HepG2 (cell line): Measurements from ENCODE around the gene SLC50A1.

ENCODE experiments used
- MBD4 ChIP-seq: IDR thresholded peaks from 2 replicates; pipeline ENCODE4 v1.6.1; 2012; ENCODE audit warnings: low read length, inconsistent platforms, borderline replicate concordance
- REXO4 ChIP-seq: sonication (generic); formaldehyde crosslinking; IDR thresholded peaks from 2 replicates; pipeline ENCODE4 v1.8.0; 2022; ENCODE audit warnings: missing genetic modification reagents, mild to moderate bottlenecking, borderline replicate concordance
- TF ChIP-seq, protein P1 (sequence below): sonication (generic); formaldehyde crosslinking; IDR thresholded peaks from 2 replicates; pipeline ENCODE4 v1.4.0; 2020; ENCODE audit warnings: missing genetic modification reagents

DNA sequence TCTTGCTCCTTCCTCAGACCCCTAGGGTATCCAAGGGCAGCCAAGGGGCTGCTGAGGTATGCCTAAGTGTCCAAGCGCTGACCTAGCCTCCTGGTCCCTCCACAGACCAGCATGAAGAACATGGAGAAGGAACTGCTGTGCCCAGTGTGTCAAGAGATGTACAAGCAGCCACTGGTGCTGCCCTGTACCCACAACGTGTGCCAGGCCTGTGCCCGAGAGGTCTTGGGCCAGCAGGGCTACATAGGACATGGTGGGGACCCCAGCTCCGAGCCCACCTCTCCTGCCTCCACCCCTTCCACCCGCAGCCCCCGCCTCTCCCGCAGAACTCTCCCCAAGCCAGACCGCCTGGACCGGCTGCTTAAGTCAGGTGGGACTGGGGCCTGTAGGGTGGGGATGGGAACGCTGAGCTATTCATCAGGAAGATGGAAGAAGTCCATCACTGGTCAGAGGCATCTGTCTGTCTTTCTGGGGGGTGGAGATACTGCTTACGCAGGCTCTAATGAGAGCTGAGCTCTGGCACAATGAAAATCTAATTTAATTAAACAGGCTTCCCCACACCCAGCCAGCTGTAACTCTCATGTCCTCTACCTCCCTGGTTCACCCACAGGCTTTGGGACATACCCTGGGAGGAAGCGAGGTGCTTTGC lies 39.8 kb downstream of the SLC50A1 start:
- TF ChIP-seq MBD4 (no peak), REXO4 (CRISPR knock-in tag) (no peak)
- TF ChIP-seq, protein P1, sequence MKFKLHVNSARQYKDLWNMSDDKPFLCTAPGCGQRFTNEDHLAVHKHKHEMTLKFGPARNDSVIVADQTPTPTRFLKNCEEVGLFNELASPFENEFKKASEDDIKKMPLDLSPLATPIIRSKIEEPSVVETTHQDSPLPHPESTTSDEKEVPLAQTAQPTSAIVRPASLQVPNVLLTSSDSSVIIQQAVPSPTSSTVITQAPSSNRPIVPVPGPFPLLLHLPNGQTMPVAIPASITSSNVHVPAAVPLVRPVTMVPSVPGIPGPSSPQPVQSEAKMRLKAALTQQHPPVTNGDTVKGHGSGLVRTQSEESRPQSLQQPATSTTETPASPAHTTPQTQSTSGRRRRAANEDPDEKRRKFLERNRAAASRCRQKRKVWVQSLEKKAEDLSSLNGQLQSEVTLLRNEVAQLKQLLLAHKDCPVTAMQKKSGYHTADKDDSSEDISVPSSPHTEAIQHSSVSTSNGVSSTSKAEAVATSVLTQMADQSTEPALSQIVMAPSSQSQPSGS (CRISPR knock-in tag) = no peak
